GM12873 (cell line): ENCODE results near the gene GNA15.

ENCODE experiments used
- CTCF ChIP-seq: IDR thresholded peaks from 2 replicates; pipeline ENCODE4 v1.5.1; 2012; ENCODE audit warnings: low read depth, mild to moderate bottlenecking, moderate library complexity, low read length, control low read depth; ENCODE audit not compliant: insufficient read depth; ENCODE audit errors: missing control alignments

Gene GNA15

GRCh38 chr19:3097442-3097871, 38.4 kb upstream of the GNA15 start:
- TF ChIP-seq CTCF = no peak

GRCh38 chr19:3098141-3098514, 37.7 kb upstream of the GNA15 start:
- TF ChIP-seq CTCF = no peak

DNA sequence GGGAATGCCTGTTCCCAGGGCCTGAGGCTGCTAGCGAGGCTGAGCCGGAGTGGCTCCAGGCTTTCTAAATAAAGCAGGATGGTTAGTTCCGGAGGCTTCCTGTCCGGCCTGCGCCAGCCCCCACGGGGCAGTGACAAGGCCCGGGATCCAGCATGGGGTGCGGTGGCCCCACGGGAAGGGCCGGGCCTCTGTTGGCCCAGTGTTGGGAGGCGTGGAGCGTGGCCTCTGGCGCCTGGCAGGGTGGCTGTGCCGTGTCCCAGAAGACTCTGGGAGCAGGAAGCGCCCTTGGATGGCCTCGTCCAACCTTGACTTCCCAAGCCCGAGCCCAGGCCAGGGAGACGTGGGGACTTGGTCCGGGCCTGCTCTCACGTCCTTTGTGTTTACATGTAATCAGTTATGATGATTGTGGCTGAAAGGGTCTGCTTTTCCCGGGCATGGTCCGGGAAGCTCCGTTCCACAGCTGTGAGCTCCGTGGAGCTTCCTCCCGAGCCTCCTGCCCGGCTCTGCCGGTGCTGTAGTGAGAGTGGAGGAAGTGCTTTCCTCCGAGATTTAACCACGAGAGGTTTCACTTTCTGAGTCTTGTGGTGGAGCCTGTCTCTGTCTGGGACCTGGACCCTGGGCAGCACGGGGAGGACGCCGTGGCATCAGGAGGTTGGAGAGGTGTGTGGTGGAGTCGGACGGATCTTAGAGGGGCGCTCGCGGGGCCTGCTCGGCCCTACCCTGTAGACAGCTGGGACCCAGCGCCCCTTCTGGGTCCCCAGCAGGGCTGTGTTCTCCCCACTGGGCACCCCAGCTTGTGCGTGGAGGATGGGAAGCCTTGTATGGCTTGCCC, 37.1 kb upstream of the GNA15 start:
- no peak for TF ChIP-seq CTCF

- no peak for TF ChIP-seq CTCF
These were observed 36.3 kb upstream of the GNA15 start for GRCh38 chr19:3099347-3100145.

DNA sequence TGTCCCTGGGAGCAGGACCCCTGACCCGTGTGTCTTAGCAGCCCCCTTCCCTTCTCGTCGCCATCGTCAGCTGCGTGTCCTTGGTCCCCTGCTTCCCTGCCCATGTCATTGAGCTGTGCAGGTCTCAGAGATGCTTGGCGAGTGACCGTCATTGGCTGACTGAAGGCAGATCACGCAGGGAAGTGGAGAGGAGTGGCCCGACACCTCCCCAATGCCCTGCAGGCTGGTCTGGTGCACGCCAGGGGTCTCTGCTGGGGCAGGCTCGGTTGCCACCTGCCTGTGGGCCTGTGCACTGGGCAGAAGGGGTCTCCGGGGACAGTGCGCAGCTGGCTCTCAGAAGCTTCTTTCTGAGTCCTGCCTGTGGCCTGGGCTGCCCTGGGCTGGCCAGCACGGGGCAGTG, 35.5 kb upstream of the GNA15 start:
- no peak for TF ChIP-seq CTCF

- TF ChIP-seq CTCF = no peak
These were observed 34.8 kb upstream of the GNA15 start for GRCh38 chr19:3100747-3101730.
